ENCODE data around the gene LAMTOR3.

DNA sequence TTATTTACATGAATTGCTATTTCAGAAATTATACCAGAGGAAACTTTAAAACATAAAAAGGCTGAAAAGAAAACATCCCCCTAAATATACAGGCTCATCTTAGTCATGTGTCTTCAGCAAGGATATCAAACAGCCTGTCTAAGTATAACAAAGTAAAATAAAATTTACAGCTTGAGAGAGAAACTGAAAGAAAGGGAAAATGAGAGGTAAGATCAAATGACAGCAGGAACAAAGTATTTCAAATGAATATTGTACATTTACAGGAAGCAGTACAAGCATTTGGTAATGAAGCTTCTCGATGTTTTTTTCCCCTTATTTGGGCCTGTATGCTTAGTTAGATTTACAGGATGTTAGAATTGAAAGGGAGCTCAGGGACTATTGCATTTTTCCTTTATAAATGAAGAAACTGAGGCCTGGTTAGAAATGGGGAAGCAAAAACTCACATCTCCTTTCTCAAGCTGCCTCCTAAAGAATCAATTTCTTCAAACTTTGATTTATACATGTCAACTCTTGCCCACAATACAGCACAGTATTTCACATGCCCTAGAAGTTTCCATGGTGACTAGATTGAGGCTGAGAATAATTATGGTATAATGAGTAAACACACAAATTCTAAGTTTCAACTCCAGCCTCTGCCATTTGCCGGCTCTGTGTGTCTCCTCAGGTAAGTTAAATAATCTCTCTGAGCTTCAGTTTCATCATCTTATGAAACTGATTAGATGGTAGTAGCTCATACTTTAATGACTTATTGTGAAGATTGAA, 48.3 kb downstream of the LAMTOR3 start:
- no peak for TF ChIP-seq POLR2A (IDR thresholded peaks at IDR 0.05; ENCODE audit: low read depth, low read length)
- no peak for TF ChIP-seq CTCF (IDR thresholded peaks at IDR 0.05; ENCODE audit: extremely low read depth in 1 of 2, insufficient read depth in 1 of 2, low read depth in 1 of 2, low read length in 2 of 2)
- TF ChIP-seq EZH2 (IDR thresholded peaks at IDR 0.05; ENCODE audit: borderline replicate concordance, low read depth, low read length, severe bottlenecking) = no peak
- no peak for TF ChIP-seq POLR2AphosphoS5 (IDR thresholded peaks at IDR 0.05; ENCODE audit: insufficient read depth, low read depth, low read length)
